Measurements from ENCODE around the gene PIK3R3.

Gene PIK3R3

GRCh38 chr1:46062651-46063319 is 69.6 kb downstream of the PIK3R3 start:
- TF ChIP-seq CEBPB (IDR thresholded peaks at IDR 0.05) (no peak), TEAD4 (IDR thresholded peaks at IDR 0.05) (no peak), MAX (IDR thresholded peaks at IDR 0.05) (no peak), USF1 (IDR thresholded peaks at IDR 0.05) (no peak), EGR1 (IDR thresholded peaks at IDR 0.05) (no peak), EP300 (IDR thresholded peaks at IDR 0.05; ENCODE audit: borderline replicate concordance) (no peak), YY1 (IDR thresholded peaks at IDR 0.05; ENCODE audit: low read depth) (no peak)

GRCh38 chr1:46061146-46061545 is 71.3 kb downstream of the PIK3R3 start:
- TF ChIP-seq TCF12 (IDR thresholded peaks at IDR 0.05; ENCODE audit: low read depth) (no peak), MAX (IDR thresholded peaks at IDR 0.05) (no peak), FOXM1 (IDR thresholded peaks at IDR 0.05; ENCODE audit: borderline replicate concordance, low read depth) (no peak), CREB1 (IDR thresholded peaks at IDR 0.05; ENCODE audit: low read depth) (no peak), NFIC (IDR thresholded peaks at IDR 0.05) (no peak), CEBPB (IDR thresholded peaks at IDR 0.05) (no peak), RAD21 (IDR thresholded peaks at IDR 0.05; ENCODE audit: low read depth) (no peak), REST (IDR thresholded peaks at IDR 0.05; ENCODE audit: low read depth) (no peak), ZBTB7A (IDR thresholded peaks at IDR 0.05; ENCODE audit: low read depth) (no peak), YY1 (IDR thresholded peaks at IDR 0.05; ENCODE audit: low read depth) (no peak), USF1 (IDR thresholded peaks at IDR 0.05) (no peak), TEAD4 (IDR thresholded peaks at IDR 0.05) (no peak), EGR1 (IDR thresholded peaks at IDR 0.05) (no peak), TAF1 (IDR thresholded peaks at IDR 0.05; ENCODE audit: low read depth) (no peak), EP300 (IDR thresholded peaks at IDR 0.05; ENCODE audit: borderline replicate concordance) (no peak)

GRCh38 chr1:46058936-46059335 is 73.5 kb downstream of the PIK3R3 start:
- no peak for TF ChIP-seq REST (IDR thresholded peaks at IDR 0.05; ENCODE audit: low read depth)
- TF ChIP-seq TAF1 (IDR thresholded peaks at IDR 0.05; ENCODE audit: low read depth) = no peak
- no peak for TF ChIP-seq NFIC (IDR thresholded peaks at IDR 0.05)
- TF ChIP-seq USF1 (IDR thresholded peaks at IDR 0.05) = no peak
- no peak for TF ChIP-seq EP300 (IDR thresholded peaks at IDR 0.05; ENCODE audit: borderline replicate concordance)
- no peak for TF ChIP-seq RAD21 (IDR thresholded peaks at IDR 0.05; ENCODE audit: low read depth)
- no peak for TF ChIP-seq ZBTB7A (IDR thresholded peaks at IDR 0.05; ENCODE audit: low read depth)
- TF ChIP-seq YY1 (IDR thresholded peaks at IDR 0.05; ENCODE audit: low read depth) = no peak
- no peak for TF ChIP-seq CEBPB (IDR thresholded peaks at IDR 0.05)
- TF ChIP-seq TEAD4 (IDR thresholded peaks at IDR 0.05) = no peak

- TF ChIP-seq ZBTB7A (IDR thresholded peaks at IDR 0.05; ENCODE audit: low read depth) (no peak), MAX (IDR thresholded peaks at IDR 0.05) (no peak), CEBPB (IDR thresholded peaks at IDR 0.05) (no peak), EP300 (IDR thresholded peaks at IDR 0.05; ENCODE audit: borderline replicate concordance) (no peak), YY1 (IDR thresholded peaks at IDR 0.05; ENCODE audit: low read depth) (no peak), FOXM1 (IDR thresholded peaks at IDR 0.05; ENCODE audit: borderline replicate concordance, low read depth) (no peak)
Observed at GRCh38 chr1:46057781-46058180, 74.6 kb downstream of the PIK3R3 start.

- TF ChIP-seq NFIC (IDR thresholded peaks at IDR 0.05) (no peak), CREB1 (IDR thresholded peaks at IDR 0.05; ENCODE audit: low read depth) (no peak), ZBTB7A (IDR thresholded peaks at IDR 0.05; ENCODE audit: low read depth) (no peak), YY1 (IDR thresholded peaks at IDR 0.05; ENCODE audit: low read depth) (no peak), TCF12 (IDR thresholded peaks at IDR 0.05; ENCODE audit: low read depth) (no peak), USF1 (IDR thresholded peaks at IDR 0.05) (no peak), EP300 (IDR thresholded peaks at IDR 0.05; ENCODE audit: borderline replicate concordance) (no peak)
Observed at GRCh38 chr1:46056325-46056724, 76.1 kb downstream of the PIK3R3 start.

All from Ishikawa (cell line).